GM19035 (cell line): ENCODE results near the gene F8.
"Not testable (repeated sequence)": the region's sequence is repeated elsewhere in the genome, so short reads cannot be mapped to it uniquely, and the experiment has no call there.

Experiments
- ATAC-seq: cut with Tn5 transposase; IDR thresholded peaks from one replicate; pipeline ENCODE4 v1.9.1; 2021; ENCODE audit not compliant: unreplicated experiment

Gene F8

GRCh38 chrX:154817048-154817618 is 205.4 kb downstream of the F8 start:
- ATAC-seq: not testable (repeated sequence)

DNA sequence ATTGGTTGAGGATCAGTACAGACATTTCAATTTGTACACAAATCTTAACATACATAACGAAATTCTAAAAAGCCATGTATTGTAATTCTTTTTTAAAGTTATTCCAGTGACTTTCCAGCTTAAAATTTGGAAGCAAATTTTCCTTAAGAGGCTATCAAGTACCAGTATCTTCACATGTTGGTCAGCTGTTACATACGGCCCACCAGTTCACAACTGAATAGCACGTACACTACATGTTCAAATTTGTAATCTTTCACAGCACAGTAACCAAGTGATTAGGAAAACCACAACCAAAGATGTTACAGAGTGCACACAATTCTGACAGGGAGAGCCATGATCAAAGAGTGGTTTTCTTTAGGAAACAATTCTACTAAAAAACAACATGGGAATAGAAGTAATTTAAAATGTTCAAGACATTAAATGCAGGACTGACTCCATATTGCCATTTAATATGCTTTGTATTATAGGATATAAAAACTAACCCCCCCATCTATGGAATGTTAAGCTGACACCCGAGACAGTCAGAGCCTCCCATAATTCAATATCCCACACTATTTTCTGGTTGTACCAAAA is 206.1 kb downstream of the F8 start:
- ATAC-seq: not testable (repeated sequence)

GRCh38 chrX:154815274-154815818 is 207.2 kb downstream of the F8 start:
- no peak for ATAC-seq

GRCh38 chrX:154813801-154814200 is 208.7 kb downstream of the F8 start:
- no peak for ATAC-seq

- no peak for ATAC-seq
Observed at GRCh38 chrX:154812341-154813101, 210.0 kb downstream of the F8 start.

- ATAC-seq: no peak
Observed at GRCh38 chrX:154809939-154810665, 212.4 kb downstream of the F8 start.

DNA sequence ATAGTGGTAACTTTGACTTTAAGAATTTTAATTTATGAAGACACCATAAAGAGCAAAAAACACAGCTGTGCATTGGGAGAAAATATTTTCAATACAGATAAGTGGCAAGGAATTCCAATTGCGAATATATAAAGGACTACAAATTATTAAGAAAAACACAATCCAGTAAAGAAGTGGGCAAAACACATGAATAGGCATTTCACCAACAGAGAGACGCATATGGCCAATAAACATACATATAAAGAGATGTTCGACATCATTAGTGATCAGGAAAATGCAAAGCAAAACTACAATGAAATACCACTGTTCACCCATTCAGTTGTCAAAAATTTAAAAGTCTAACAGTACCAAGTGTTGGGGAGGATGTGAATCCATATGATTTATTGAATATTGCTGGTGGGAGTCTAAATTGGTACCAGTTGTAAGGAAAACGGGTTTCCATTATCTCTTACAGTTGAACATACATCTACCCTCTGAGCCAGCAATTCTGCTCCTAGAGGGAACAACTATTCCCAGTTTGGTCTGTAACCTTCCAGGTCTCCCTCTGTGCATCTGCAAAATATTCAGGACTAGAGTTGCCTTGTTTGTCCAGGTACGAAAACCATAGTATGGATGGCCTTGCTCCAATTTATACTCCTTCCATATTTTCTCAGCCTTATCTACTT is 215.6 kb downstream of the F8 start:
- ATAC-seq: no peak

DNA sequence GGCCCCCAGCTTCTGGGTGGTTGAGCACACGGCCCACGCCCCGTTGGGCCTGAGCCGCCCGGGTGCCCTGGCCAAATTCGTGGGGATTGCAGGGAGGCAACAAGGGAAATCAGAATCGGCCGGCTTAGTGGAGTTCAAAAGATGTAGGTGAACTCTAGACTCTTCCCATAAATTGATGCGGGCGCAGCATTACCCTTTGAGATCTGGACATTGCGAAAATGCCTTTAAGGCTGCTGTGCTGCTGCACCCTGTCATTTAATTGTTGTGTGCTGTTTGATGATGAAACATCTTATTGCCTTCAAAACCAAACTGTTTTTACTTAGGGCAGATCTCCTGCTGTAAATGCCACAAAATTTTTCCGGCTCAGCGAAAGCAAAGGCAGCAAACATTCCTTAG is 216.8 kb downstream of the F8 start:
- ATAC-seq: no peak

GRCh38 chrX:154804957-154805695 is 217.4 kb downstream of the F8 start, which contains the start of gene MPP1:
Gene MPP1 (minus strand): TSS chrX:154805485. CDS start chrX:154805373, 112 bp downstream.
- ATAC-seq: peak; percentile 90

GRCh38 chrX:154804261-154804956 is 218.1 kb downstream of the F8 start:
- ATAC-seq: no peak

DNA sequence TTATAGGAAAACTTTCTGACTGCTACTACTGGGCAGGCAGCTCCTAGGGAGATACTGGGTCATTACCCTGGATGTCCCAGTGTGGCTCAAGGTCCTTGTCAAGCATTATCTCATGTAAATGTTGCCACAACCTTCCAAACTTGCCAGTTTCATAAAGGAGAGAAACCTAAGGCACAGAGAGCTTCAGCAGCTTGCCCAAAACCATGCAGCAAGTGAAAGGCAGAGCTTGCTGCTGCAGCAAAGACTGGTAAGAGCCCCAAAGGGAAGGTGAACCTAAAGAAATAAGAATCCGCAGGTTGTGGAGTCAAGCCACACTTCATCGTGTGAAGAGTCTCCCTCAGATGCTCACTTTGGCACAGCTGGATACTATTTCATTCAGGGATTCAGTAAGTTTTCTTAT is 219.6 kb downstream of the F8 start:
- ATAC-seq: no peak

- no peak for ATAC-seq
Observed at GRCh38 chrX:154800478-154801210, 221.9 kb downstream of the F8 start.

GRCh38 chrX:154799556-154800348 is 222.8 kb downstream of the F8 start:
- no peak for ATAC-seq

DNA sequence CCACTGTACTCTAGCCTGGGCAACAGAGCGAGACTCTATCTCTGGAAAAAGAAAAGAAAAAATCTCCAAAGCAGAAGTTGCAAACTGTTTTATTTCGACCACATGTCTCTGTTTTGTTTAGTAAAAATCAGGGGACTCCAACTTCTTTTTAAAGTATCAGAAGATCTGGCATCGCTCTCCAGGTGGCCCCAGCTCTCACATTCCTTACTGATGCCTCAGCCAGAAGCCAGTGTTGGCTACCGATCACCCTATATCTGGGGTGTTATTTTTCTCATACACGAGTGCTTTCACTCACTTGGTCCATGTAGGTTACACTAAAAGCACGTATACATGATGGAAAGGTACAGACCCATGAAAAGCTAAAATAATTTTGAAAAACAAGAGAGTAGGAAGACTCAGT is 225.5 kb downstream of the F8 start:
- ATAC-seq: no peak

DNA sequence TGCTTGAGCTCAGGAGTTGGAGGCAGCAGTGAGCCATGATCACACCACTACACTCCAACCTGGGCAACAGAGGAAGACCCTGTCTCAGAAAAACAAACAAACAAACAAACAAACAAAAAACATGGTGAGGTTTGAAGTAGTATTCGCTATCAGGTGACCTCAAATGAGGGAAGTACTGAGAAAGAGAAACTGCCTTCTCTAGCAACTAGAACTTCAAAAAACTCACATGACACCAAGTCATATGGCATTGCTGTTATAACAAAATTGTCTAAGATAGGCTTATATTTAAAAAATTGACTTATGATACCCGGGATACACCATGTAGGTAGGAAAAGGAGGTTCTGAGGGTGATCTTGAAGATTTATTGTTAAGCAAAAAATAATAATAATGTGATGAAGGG is 227.5 kb downstream of the F8 start:
- ATAC-seq: no peak

DNA sequence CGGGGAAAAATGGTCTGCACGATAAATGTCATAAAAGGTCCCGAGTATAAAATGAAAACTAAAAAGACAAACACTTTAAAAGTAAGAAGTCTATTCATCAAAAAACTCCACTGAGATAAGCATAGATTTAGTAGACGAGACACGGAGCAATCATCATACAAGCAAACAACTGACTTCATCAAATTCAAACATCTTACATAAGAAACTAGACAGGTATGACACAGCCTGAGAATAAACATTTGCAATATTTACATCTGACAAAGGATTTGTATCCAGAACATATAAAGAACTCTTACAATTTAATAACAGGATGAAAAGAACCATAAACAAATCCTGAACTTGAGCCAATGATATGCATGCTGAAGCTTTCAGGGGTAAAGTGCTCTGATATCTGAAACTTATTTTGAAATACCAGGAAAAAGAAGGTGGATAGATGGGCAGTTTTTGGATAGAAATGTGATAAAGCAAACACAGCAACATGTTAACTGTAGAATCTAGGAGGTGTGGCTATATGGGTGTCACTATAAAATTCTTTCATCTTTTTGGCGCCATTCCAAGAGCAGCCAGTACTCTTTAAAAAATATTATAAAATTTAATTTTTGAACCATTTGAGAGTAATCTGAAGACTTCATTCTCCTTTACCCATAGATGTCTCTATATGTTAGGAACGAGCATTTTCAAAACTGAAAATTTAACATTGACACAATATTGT is 229.3 kb downstream of the F8 start:
- ATAC-seq: no peak

DNA sequence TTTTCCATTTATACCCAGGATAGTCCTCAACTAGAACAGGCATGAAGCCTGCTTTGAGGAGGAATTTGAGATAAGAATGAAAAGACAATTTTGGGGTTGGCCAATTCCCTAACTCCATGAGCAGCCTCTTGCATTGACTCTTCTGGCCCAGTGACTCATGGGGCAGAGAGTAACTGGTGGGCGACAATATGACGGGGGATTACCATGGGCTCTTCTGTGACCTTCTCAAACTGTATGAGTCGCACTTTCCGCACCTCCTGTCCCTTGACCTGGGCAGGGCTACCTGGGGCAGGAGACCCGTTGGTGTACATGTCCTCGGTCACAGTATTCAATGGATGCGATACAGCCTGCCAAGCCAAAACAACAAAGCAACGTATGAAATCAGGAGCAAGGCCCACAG is 230.6 kb downstream of the F8 start:
- ATAC-seq: no peak

GRCh38 chrX:154791467-154791866 is 231.1 kb downstream of the F8 start:
- ATAC-seq: no peak
